ENCODE data around the gene ODR4. TPM values are rescaled to one million over a fixed set of nuclear protein-coding genes. Genes with fewer than 3 reads are reported as not detected.

Gene ODR4
- 10 to 100 TPM in 3 of 4 donors, 1 to 10 TPM in 1; 10.0 to 22.1 (median 15.3) TPM for total RNA-seq

- Histone ChIP-seq H3K9me3 (no peaks in the 10 kb centered on the region), H3K27me3 (no peaks in the 10 kb centered on the region), H3K4me1 (peaks cover 10 to 60% (median 13%) of the 10 kb centered on the region in 3 donors), H3K36me3 (peaks cover 0 to 33% of the 10 kb centered on the region in 2 donors), H3K4me3 (peak within 1 kb of the TSS; percentile 82 to 95), H3K27ac (peak within 1 kb of the TSS; percentile 92 to 98 (median 96))
- peak; percentile 58 to 64 for TF ChIP-seq POLR2A (IDR thresholded peaks at IDR 0.05)
- peak; percentile 58 for TF ChIP-seq POLR2AphosphoS5 (IDR thresholded peaks at IDR 0.05)
- no peak for TF ChIP-seq EP300 (IDR thresholded peaks at IDR 0.05)
- peak; percentile 77 to 90 (median 89) for TF ChIP-seq CTCF (IDR thresholded peaks at IDR 0.05)
- WGBS, 2 donors (ENCODE audit: low coverage in 1 of 2) = 0% methylated on average over 4 to 16 of the region's 60 CpGs
- ATAC-seq = peak; percentile 96
Measured at GRCh38 chr1:186375152-186375928, at the start of gene ODR4, which contains the start of gene TPR. Gene ODR4, plus strand, starts transcription at chr1:186375838. Its CDS starts 3,948 bp downstream, at chr1:186379786. Gene TPR, minus strand, starts transcription at chr1:186375253. Its CDS starts 225 bp downstream, at chr1:186375028.

GRCh38 chr1:186326009-186326408, 49.6 kb upstream of the ODR4 start:
- no peaks in the 10 kb centered on the region for H3K4me1 ChIP-seq
- 79 to 90% methylated on average over 1 of the region's 1 CpG for WGBS, 2 donors (ENCODE audit: low coverage in 1 of 2)
- H3K9me3 ChIP-seq = no peaks in the 10 kb centered on the region
- no peak overlapping the region for H3K4me3 ChIP-seq
- no peaks in the 10 kb centered on the region for H3K27me3 ChIP-seq
- H3K36me3 ChIP-seq = peaks cover 3 to 93% of the 10 kb centered on the region in 2 donors
- TF ChIP-seq EP300 (IDR thresholded peaks at IDR 0.05) (no peak), POLR2A (IDR thresholded peaks at IDR 0.05) (no peak), POLR2AphosphoS5 (IDR thresholded peaks at IDR 0.05) (no peak), CTCF (IDR thresholded peaks at IDR 0.05) (no peak)
- no peak overlapping the region for H3K27ac ChIP-seq
- no peak for ATAC-seq

GRCh38 chr1:186327331-186327730, 48.3 kb upstream of the ODR4 start:
- H3K27ac ChIP-seq = no peak overlapping the region
- 100% methylated on average over 1 of the region's 1 CpG for WGBS, 2 donors (ENCODE audit: low coverage in 1 of 2)
- no peak overlapping the region for H3K4me3 ChIP-seq
- no peaks in the 10 kb centered on the region for H3K27me3 ChIP-seq
- TF ChIP-seq POLR2AphosphoS5 (IDR thresholded peaks at IDR 0.05) = no peak
- no peak for TF ChIP-seq EP300 (IDR thresholded peaks at IDR 0.05)
- TF ChIP-seq CTCF (IDR thresholded peaks at IDR 0.05) = no peak
- TF ChIP-seq POLR2A (IDR thresholded peaks at IDR 0.05) = no peak
- no peaks in the 10 kb centered on the region for H3K4me1 ChIP-seq
- H3K9me3 ChIP-seq = no peaks in the 10 kb centered on the region
- H3K36me3 ChIP-seq = peaks cover 10 to 93% of the 10 kb centered on the region in 2 donors
- ATAC-seq = no peak

GRCh38 chr1:186330758-186331157, 44.9 kb upstream of the ODR4 start:
- peaks cover 31 to 93% of the 10 kb centered on the region in 2 donors for H3K36me3 ChIP-seq
- 92 to 100% methylated on average over 1 of the region's 1 CpG for WGBS, 2 donors (ENCODE audit: low coverage in 1 of 2)

GRCh38 chr1:186337554-186337953, 38.1 kb upstream of the ODR4 start:
- H3K4me1 ChIP-seq = no peaks in the 10 kb centered on the region
- H3K4me3 ChIP-seq = no peak overlapping the region
- peaks cover 18 to 100% of the 10 kb centered on the region in 2 donors for H3K36me3 ChIP-seq
- no peaks in the 10 kb centered on the region for H3K27me3 ChIP-seq
- 96 to 100% methylated on average over 2 of the region's 2 CpGs for WGBS, 2 donors (ENCODE audit: low coverage in 1 of 2)
- no peak for ATAC-seq
- no peak overlapping the region for H3K27ac ChIP-seq
- H3K9me3 ChIP-seq = no peaks in the 10 kb centered on the region
- TF ChIP-seq CTCF (IDR thresholded peaks at IDR 0.05) (no peak), EP300 (IDR thresholded peaks at IDR 0.05) (no peak), POLR2AphosphoS5 (IDR thresholded peaks at IDR 0.05) (no peak), POLR2A (IDR thresholded peaks at IDR 0.05) (no peak)

More at GRCh38 chr1:186330758-186331157, 44.9 kb upstream of the ODR4 start:
- no peaks in the 10 kb centered on the region for H3K4me1 ChIP-seq
- no peak for TF ChIP-seq POLR2AphosphoS5 (IDR thresholded peaks at IDR 0.05)
- H3K27me3 ChIP-seq = no peaks in the 10 kb centered on the region
- no peak overlapping the region for H3K4me3 ChIP-seq
- ATAC-seq = no peak
- H3K9me3 ChIP-seq = no peaks in the 10 kb centered on the region
- no peak overlapping the region for H3K27ac ChIP-seq

All from gastroesophageal sphincter (tissue), 4 donors.